HepG2 (cell line): Measurements from ENCODE around the gene SMYD1. TPM values are rescaled to one million over a fixed set of nuclear protein-coding genes. Genes with fewer than 3 reads are reported as not detected.
A peak's percentile ranks its signal among the peaks of the same experiment; 100 is the strongest.

ENCODE experiments used
- ATAC-seq: fragments of 200-7000 bp; cut with Tn5 transposase; 3 replicates; pipeline ENCODE4 v1.9.1; 2020; ENCODE audit warnings: mild to moderate bottlenecking, moderate library complexity
- BruUV-seq: library from RNA; stranded (reverse); fragments of 400-500 nt; replicated peaks from 2 replicates; lab custom pipeline; 2021; lab: Mats Ljungman, UMichigan
- CTCF ChIA-PET: fragments of 300-600 bp; formaldehyde crosslinking; extraction: SDS; loops from one replicate; lab custom pipeline; 2021; ENCODE audit warnings: low total read pairs, inconsistent platforms, low intra/inter-chr PET ratio; lab: Yijun Ruan, JAX
- POLR2A ChIA-PET: fragments of 350-600 bp; sonication (Branson Sonifier 250); formaldehyde crosslinking; loops from one replicate; lab custom pipeline; 2020; ENCODE audit warnings: antibody characterized with exemption, inconsistent platforms; lab: Yijun Ruan, JAX
- DNase-seq: peaks from one replicate; pipeline ENCODE4 v3.0.0-alpha.2; 2015; ENCODE audit warnings: low spot score
- FAIRE-seq: peaks from 3 replicates; lab custom pipeline; 2011; peaks lifted over from hg19 to GRCh38; lab: Jason Lieb, UNC
- H2AFZ ChIP-seq: one replicate; pipeline ENCODE4 v1.6.1; 2011; ENCODE audit warnings: low read length, inconsistent platforms
- H3K27ac ChIP-seq: fragments of 300-600 bp; 3 replicates; pipeline ENCODE4 v1.8.0; 2011; ENCODE audit warnings: mixed run types, mild to moderate bottlenecking, mixed read lengths, low read length, inconsistent platforms; ENCODE audit not compliant: insufficient read depth; ENCODE audit errors: extremely low read length
- H3K27me3 ChIP-seq, 2 experiments: fragments of 200-600 bp in 1 of 2; 2 replicates in 1 of 2; 3 replicates in 1 of 2; pipeline versions ENCODE4 v1.6.0 to v1.8.0; 2011; ENCODE audit warnings: low read length in 2 of 2, mild to moderate bottlenecking in 2 of 2, moderate library complexity in 2 of 2, inconsistent platforms in 1 of 2; ENCODE audit not compliant: insufficient read depth in 2 of 2, control insufficient read depth in 1 of 2
- H3K36me3 ChIP-seq, 2 experiments: fragments of 200-600 bp in 1 of 2; replicated peaks in 1 of 2; 2 replicates in 1 of 2; 3 replicates in 1 of 2; pipeline versions ENCODE4 v1.5.1 to v1.8.0; 2011; ENCODE audit warnings: low read length in 2 of 2, inconsistent platforms in 1 of 2; ENCODE audit not compliant: insufficient read depth in 2 of 2, control insufficient read depth in 1 of 2
- H3K4me1 ChIP-seq: 2 replicates; pipeline ENCODE4 v1.5.1; 2012; ENCODE audit warnings: low read length, inconsistent platforms; ENCODE audit not compliant: insufficient read depth
- H3K4me2 ChIP-seq: 2 replicates; pipeline ENCODE4 v1.6.0; 2011; ENCODE audit warnings: low read depth, low read length, inconsistent platforms
- H3K4me3 ChIP-seq, 3 experiments: fragments of 200-600 bp in 1 of 3; sonication (generic), shearing (Covaris generic) in 1 of 3; replicated peaks in 1 of 3; 2 replicates each; pipeline ENCODE4 v1.5.1; 2011 to 2016; ENCODE audit warnings: low read length in 3 of 3, inconsistent platforms in 2 of 3, low read depth in 2 of 3, mild to moderate bottlenecking in 2 of 3, control low read depth in 1 of 3, mixed read lengths in 1 of 3; ENCODE audit not compliant: insufficient read depth in 1 of 3
- H3K79me2 ChIP-seq: one replicate; pipeline ENCODE4 v1.6.1; 2011; ENCODE audit warnings: low read length, inconsistent platforms; ENCODE audit not compliant: insufficient read depth
- H3K9ac ChIP-seq: 2 replicates; pipeline ENCODE4 v1.6.0; 2011; ENCODE audit warnings: mild to moderate bottlenecking, low read depth, low read length, inconsistent platforms; ENCODE audit not compliant: insufficient read depth
- H3K9me3 ChIP-seq: 2 replicates; pipeline ENCODE4 v1.5.1; 2012; ENCODE audit warnings: mild to moderate bottlenecking, low read length
- H4K20me1 ChIP-seq: 2 replicates; pipeline ENCODE4 v1.6.0; 2011; ENCODE audit warnings: inconsistent platforms, mild to moderate bottlenecking, low read length, moderate library complexity; ENCODE audit not compliant: insufficient read depth
- AHR ChIP-seq: IDR thresholded peaks from 2 replicates; pipeline ENCODE4 v1.6.1; 2018; ENCODE audit warnings: missing genetic modification reagents, missing compliant biosample characterization
- ATF2 ChIP-seq: sonication (generic); formaldehyde crosslinking; IDR thresholded peaks from 2 replicates; pipeline ENCODE4 v1.4.0; 2020; ENCODE audit warnings: missing genetic modification reagents
- GMEB1 ChIP-seq: sonication (generic); formaldehyde crosslinking; IDR thresholded peaks from 2 replicates; pipeline ENCODE4 v1.5.1; 2020; ENCODE audit warnings: missing genetic modification reagents, mild to moderate bottlenecking, borderline replicate concordance
- KDM4B ChIP-seq: sonication (generic); formaldehyde crosslinking; IDR thresholded peaks from 2 replicates; pipeline ENCODE4 v1.4.0; 2020; ENCODE audit warnings: missing genetic modification reagents
- KDM5A ChIP-seq: fragments of 200-600 bp; sonication (generic); IDR thresholded peaks from 2 replicates; pipeline ENCODE4 v1.7.0; 2018; ENCODE audit warnings: antibody characterized with exemption, mild to moderate bottlenecking, low read length, borderline replicate concordance
- MZF1 ChIP-seq: sonication (generic); formaldehyde crosslinking; IDR thresholded peaks from 2 replicates; pipeline ENCODE4 v1.8.1; 2023; ENCODE audit warnings: mild to moderate bottlenecking, missing genetic modification reagents, borderline replicate concordance
- NFIC ChIP-seq: IDR thresholded peaks from 2 replicates; pipeline ENCODE4 v1.6.1; 2012; ENCODE audit warnings: mild to moderate bottlenecking, low read length, inconsistent platforms
- NFRKB ChIP-seq: fragments of 450-650 bp; IDR thresholded peaks from 2 replicates; pipeline ENCODE4 v1.6.1; 2017
- SOX6 ChIP-seq, 2 experiments: fragments of 450-650 bp in 1 of 2; sonication (generic) in 1 of 2; formaldehyde crosslinking in 1 of 2; IDR thresholded peaks; 2 replicates each; pipeline versions ENCODE4 v1.4.0 to v1.6.1; 2017 to 2020; ENCODE audit warnings: antibody characterized with exemption in 1 of 2, mild to moderate bottlenecking in 1 of 2, missing genetic modification reagents in 1 of 2
- TAF1 ChIP-seq: sonication (generic); formaldehyde crosslinking; IDR thresholded peaks from 2 replicates; pipeline ENCODE4 v1.4.0; 2020; ENCODE audit warnings: missing genetic modification reagents
- TEAD3 ChIP-seq: optimal IDR thresholded peaks from 2 replicates; pipeline ENCODE3; 2016; ENCODE audit warnings: borderline replicate concordance
- ZMAT3 ChIP-seq: sonication (generic); formaldehyde crosslinking; conservative IDR thresholded peaks from 2 replicates; pipeline ENCODE4 v1.7.0; 2021; ENCODE audit warnings: missing genetic modification reagents
- ZNF263 ChIP-seq: sonication (generic); formaldehyde crosslinking; IDR thresholded peaks from 2 replicates; pipeline ENCODE4 v1.4.0; 2020; ENCODE audit warnings: missing genetic modification reagents
- ZNF343 ChIP-seq: sonication (generic); formaldehyde crosslinking; IDR thresholded peaks from 2 replicates; pipeline ENCODE4 v1.4.0; 2020; ENCODE audit warnings: mild to moderate bottlenecking, missing genetic modification reagents
- ZNF737 ChIP-seq: sonication (generic); formaldehyde crosslinking; IDR thresholded peaks from 2 replicates; pipeline ENCODE4 v1.5.0; 2020; ENCODE audit warnings: missing genetic modification reagents, mild to moderate bottlenecking, borderline replicate concordance
- ZNF740 ChIP-seq: sonication (generic); formaldehyde crosslinking; IDR thresholded peaks from 2 replicates; pipeline ENCODE4 v1.4.0; 2020; ENCODE audit warnings: missing genetic modification reagents
- WGBS: methylation state at CpG from one replicate; pipeline ENCODE4 v1.1.6; 2017; ENCODE audit warnings: low lambda C conversion rate; 5-methylcytosine and 5-hydroxymethylcytosine counted together
- in situ Hi-C: cut with HindIII; loops from 2 replicates; pipeline ENCODE4 v1.10.0; 2017; ENCODE audit warnings: low pct_unique_long_range_greater_than_20kb; ENCODE audit not compliant: extremely low pct_ligation_motif_present
- intact Hi-C: fragments of 100-400 bp; cut with micrococcal nuclease; formaldehyde crosslinking; loops from one replicate; pipeline ENCODE4 v1.10.0; 2022; ENCODE audit not compliant: unreplicated experiment
- polyA plus RNA-seq, 8 experiments: library from polyadenylated mRNA; depleted of rRNA in 3 of 8; stranded (reverse) in 7 of 8; unstranded in 1 of 8; fragments of >200 nt; fragmentation: Illumina TruSeq in 4 of 8; extraction: Trizol in 4 of 8; gene quantifications; 2 replicates each; pipeline versions ENCODE4 v1.2.1 to v1.2.3, GENCODE V29; 2011 to 2016; ENCODE audit warnings: low read depth in 4 of 8, missing spikeins in 1 of 8, mixed read lengths in 1 of 8; ENCODE audit not compliant: insufficient read depth in 1 of 8
- total RNA-seq, 5 experiments: library from RNA; depleted of rRNA; stranded (reverse); fragments of >200 nt; fragmentation: Illumina TruSeq; extraction: Trizol; gene quantifications; 2 replicates each; pipeline ENCODE4 v1.2.3, GENCODE V29; 2016; ENCODE audit warnings: low read depth in 1 of 5

SMYD1 gene
- total and polyA plus RNA-seq, 2 of the 13 experiments (the other 11 are each of a cell fraction or from before 2014, with no cell fraction given): not detected

- in situ Hi-C loops: loop anchor here (25.0 kb wide), 1 partner anchor 407 kb away; the partner anchor contains the start of gene FOXI3
- peak; percentile 8 for FAIRE-seq
- H3K4me2 ChIP-seq: peak within 1 kb of the TSS; percentile 76
- TF ChIP-seq ZNF740 (CRISPR knock-in tag) (no peak), NFRKB (no peak), GMEB1 (peak; percentile 71; the same call in 1 of the 2 replicates), ZNF737 (CRISPR knock-in tag) (no peak), ZMAT3 (CRISPR knock-in tag) (peak; percentile 74; the same call in 1 of the 2 replicates), ATF2 (no peak), KDM4B (CRISPR knock-in tag) (peak; percentile 80; the same call in 1 of the 2 replicates), NFIC (no peak; the same call in 1 of the 2 replicates), KDM5A (peak; percentile 71), TAF1 (CRISPR knock-in tag) (peak; percentile 98), TEAD3 (peak; percentile 15), ZNF343 (peak; percentile 85; the same call in 1 of the 2 replicates), AHR (peak; percentile 50; the same call in 1 of the 2 replicates), MZF1 (CRISPR knock-in tag) (no peak; the same call in 1 of the 2 replicates), ZNF263 (CRISPR knock-in tag) (peak; percentile 68), SOX6 (IDR thresholded peaks at IDR 0.05) (no peak), SOX6 (CRISPR knock-in tag; IDR thresholded peaks at IDR 0.05) (0 out of 2 replicates have a peak, but pooled peaks have one; percentile 46)
Measured at GRCh38 chr2:88055371-88056128, 12.1 kb upstream of the SMYD1 start, which contains the start of gene KRCC1. Gene KRCC1, minus strand, starts transcription at chr2:88055783. Its CDS starts 27,220 bp downstream, at chr2:88028563.

More at GRCh38 chr2:88055371-88056128, 12.1 kb upstream of the SMYD1 start, which contains the start of gene KRCC1:
- H3K4me3 ChIP-seq: peak within 1 kb of the TSS; percentile 79 to 97 (median 96)
- H2AFZ ChIP-seq: no peak within 1 kb of the TSS
- no peaks in the 10 kb centered on the region for H4K20me1 ChIP-seq
- peaks cover 71% of the 10 kb centered on the region for H3K4me1 ChIP-seq
- intact Hi-C loops: loop anchor here (5.0 kb wide), 1 partner anchor 252 kb away; no protein-coding TSS in a partner anchor
- ChIA-PET CTCF (no interaction called here), POLR2A (interaction anchor here (1.1 to 3.0 kb wide), 9 partner anchors 17 to 155 kb away, joined by 3 to 35 read pairs (median 7); partner anchors contain the start of genes FABP1 and RNU2-63P)
- ATAC-seq (peak; percentile 95), DNase-seq (peak; percentile 94)
- peak within 1 kb of the TSS; percentile 93 for H3K27ac ChIP-seq
- H3K36me3 ChIP-seq: 0 out of 5 replicates have a peak, but pooled peaks cover 0 to 1% of the 10 kb centered on the region in 2 experiments
- TSS peak; percentile 96 for BruUV-seq
- no peaks in the 10 kb centered on the region for H3K9me3 ChIP-seq
- peaks cover 24% of the 10 kb centered on the region for H3K79me2 ChIP-seq
- WGBS: 1% methylated on average over 44 of the region's 77 CpGs
- peak within 1 kb of the TSS; percentile 97 for H3K9ac ChIP-seq
- H3K27me3 ChIP-seq: no peaks in the 10 kb centered on the region; a peak in 1 of 5 replicates
